Measurements from ENCODE around the gene SPOCK3.
A peak's percentile ranks its signal among the peaks of the same experiment; 100 is the strongest.

The SPOCK3 gene

DNA sequence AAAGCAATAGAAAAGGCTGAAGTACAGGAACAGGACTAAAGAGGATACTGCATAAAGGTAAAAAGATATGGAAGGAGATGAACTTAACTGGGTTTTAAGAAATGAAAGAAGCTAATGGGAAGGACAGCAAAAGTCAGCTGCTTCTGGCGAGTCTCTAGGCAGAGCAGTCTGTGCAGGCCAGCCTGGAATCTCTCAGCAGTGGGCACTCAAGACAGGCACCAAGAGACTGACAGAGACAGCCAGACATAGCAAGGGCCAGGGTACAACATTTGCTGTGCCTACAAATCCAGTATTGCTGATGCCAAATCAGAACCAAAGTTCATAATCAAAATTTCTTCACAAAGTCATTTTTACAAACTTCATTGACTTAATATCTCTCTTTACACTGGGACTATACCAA, 62.4 kb downstream of the SPOCK3 start:
- no peak for DNase-seq

- DNase-seq = no peak
These were observed 65.7 kb downstream of the SPOCK3 start for GRCh38 chr4:167168611-167169010.

DNA sequence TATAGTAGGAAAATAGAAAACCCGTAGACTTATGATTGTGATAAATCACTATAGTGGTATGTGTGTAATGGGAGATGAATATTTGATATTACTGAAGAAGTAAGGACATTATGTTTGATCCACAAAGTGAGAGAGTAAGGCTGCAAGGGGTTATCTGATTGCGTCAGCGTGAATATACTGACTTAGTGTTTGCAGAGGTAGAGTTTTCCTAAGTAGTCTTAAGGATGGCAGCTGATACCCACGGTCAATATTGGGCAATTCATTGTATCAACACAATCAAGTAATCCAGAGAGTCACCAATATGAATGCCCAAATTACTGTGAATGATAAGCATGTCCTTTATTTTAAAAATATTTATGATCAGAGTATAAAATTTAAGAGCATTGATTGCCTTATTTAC, 83.7 kb downstream of the SPOCK3 start:
- DNase-seq = no peak

GRCh38 chr4:167144605-167145004, 89.7 kb downstream of the SPOCK3 start:
- DNase-seq = no peak

GRCh38 chr4:167143018-167143417, 91.3 kb downstream of the SPOCK3 start:
- no peak for DNase-seq

DNA sequence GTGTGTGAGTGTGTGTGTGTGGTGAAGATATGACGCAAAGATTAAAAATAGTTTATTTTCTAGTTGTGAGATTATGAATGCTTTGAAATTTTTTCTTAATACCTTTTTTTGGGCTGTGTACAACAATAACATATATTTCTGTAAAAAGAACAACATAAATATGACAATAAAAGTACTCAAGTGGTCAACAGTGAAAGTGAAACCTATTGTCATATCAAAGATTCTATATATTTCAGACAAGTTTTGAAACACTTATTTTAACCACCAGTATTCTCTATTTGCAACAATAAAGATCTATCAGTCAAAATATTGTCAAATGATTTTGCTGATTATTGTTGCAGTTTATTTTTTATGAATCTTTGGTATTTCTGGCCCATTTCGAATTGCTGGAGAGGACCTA, 98.0 kb downstream of the SPOCK3 start:
- no peak for DNase-seq

DNA sequence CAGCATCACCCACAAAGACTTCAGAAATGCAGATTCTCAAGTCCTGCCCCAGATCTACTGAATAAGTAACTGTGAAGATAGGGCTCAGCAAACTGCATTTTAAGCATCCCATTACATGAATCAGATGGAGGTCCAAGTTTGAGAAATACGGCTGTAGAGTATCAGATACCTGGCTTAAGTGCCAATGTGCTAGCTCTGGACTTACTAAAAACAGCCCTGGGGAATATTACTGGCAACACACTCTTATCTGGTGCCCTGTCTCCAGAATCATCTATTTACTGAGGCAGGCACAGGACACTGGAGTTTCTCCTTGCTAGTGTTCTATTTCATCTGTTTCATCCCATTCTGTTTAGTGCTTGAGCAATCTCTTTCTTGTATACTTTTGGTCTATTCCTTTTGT, 105.1 kb downstream of the SPOCK3 start:
- DNase-seq = no peak

GRCh38 chr4:167119392-167119791, 114.9 kb downstream of the SPOCK3 start:
- DNase-seq = no peak

DNA sequence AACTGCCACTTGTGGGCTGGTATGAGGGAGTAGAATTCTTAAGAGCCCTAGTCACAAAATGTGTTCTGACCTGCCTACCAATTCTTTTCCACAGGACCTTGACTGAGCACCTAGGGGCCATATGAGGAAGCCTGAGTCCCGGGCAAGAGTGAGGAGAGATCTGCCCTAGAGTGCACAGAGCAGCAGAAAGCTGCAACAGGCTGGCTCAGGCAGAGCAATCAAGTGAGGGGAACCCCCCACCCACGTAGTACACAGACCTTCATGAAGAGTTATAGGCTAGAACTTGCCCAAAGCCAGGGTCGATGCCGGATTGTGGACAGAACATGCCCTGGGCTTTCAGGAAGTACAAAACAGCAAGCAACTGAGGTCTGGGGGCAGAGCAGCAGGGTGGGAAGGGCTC, 117.0 kb downstream of the SPOCK3 start:
- no peak for DNase-seq

GRCh38 chr4:167114416-167114971, 119.8 kb downstream of the SPOCK3 start:
- no peak for DNase-seq

GRCh38 chr4:167111622-167112021, 122.7 kb downstream of the SPOCK3 start:
- DNase-seq = no peak

DNA sequence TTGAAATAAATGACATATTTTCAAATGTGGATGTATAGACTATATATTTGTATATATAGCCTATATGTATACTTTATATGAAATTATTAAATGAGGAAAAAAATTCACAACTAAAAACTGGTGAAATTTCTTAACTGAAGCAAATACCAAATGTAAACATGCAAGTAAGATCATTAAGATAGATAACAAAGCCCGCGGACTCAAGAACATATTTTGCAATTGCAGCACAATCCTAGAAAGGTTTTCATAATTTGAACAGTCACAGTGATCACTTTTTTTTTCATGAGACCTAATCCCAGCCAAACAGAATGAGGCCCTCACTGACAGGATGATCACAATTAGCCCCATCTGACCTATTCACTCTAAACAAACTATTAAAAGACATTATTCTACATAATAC, 123.2 kb downstream of the SPOCK3 start:
- DNase-seq = no peak

- no peak for DNase-seq
These were observed 124.4 kb downstream of the SPOCK3 start for GRCh38 chr4:167109859-167110258.

DNA sequence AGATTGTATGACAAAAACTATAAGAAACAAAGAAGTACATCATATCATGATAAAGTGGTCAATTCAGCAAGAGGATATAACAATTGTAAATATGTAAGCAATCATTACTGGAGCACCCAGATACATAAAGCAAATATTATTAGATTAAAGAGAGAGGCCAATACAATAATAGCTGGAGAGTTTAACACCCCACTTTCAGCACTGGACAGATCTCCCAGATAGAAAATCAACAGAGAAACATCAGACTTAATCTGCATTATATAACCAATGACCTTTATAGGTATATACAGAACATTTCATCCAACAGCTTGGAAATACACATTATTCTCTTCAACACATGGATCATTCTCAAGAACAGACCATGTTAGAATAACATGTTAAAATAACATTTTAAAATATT, 128.4 kb downstream of the SPOCK3 start:
- no peak for DNase-seq

DNA sequence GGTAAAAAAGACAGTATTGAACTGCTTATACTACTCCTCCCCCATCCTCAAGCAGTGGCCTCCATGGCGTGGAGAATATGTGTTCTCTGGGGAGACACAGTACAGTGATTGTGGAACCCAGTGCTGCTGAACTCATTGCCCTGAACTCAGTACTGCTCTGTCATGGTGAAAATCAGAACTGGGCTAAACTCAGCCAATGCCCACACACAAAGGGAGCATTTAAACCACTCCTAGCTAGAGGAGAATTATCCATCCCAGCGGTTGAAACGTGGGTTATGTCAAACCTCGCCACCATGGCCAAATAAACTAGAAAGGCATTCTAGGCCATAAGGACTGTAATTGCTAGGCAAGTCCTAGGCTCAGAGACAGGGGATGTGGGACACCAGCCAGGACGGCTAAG, 131.8 kb downstream of the SPOCK3 start:
- DNase-seq = no peak

DNA sequence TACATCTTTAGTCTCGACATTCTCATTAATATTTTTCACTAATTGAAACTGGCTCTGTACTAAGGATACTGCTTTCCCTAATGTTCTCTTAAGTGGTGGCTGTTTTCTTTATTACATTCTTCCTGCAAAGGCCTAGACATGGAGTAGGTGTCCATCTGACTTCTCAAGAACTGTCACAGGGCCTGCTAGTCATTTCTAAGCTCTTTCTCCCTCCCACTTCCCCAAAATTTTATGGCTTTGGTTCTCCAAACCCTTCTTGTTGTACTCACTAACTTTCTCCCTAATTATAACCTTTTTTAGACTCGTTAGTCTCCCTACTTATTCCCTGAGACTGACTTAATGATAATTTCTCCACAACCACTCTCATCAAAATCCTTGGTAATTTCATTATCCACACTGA, 133.3 kb downstream of the SPOCK3 start:
- DNase-seq = no peak

DNA sequence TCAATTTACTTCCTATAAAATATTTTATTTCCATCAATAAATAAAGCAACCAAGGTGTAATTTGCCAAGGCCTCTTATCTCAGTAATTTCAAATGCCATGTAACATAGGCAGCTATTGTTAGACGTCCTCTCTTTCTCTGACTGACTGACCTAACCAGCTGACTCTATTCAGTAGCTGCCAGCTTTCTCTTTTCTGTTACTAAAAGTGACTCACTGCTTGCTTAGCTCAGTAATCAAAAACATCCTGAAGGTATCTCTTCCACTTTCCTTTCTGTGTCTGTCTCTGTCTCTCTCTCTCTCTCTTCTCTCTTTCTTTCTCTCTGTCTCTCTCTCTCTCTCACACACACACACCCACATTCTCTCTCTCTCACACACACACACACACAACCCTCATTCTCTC, 134.2 kb downstream of the SPOCK3 start:
- no peak for DNase-seq

GRCh38 chr4:167088115-167088514, 146.2 kb downstream of the SPOCK3 start:
- no peak for DNase-seq

GRCh38 chr4:167084321-167084720, 150.0 kb downstream of the SPOCK3 start:
- no peak for DNase-seq

DNA sequence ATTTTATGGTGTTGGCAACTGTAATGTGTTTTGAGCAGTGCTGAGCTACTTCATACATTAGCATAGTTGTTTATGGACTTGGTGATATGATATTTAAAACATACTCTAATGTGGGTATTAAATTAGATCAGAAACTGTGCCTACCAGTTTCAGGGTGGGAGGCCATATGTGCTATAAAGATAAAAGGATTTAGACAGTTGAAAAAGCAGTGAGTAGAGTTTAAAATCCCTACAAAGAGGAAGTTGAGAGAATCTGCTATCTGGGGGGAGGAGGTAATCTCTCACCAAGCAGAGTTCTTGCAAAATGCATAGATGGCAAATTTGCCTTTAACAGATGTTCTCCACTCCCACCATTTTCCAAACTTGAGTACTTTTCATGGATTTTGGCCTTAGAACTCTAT, 154.5 kb downstream of the SPOCK3 start:
- DNase-seq = no peak

DNA sequence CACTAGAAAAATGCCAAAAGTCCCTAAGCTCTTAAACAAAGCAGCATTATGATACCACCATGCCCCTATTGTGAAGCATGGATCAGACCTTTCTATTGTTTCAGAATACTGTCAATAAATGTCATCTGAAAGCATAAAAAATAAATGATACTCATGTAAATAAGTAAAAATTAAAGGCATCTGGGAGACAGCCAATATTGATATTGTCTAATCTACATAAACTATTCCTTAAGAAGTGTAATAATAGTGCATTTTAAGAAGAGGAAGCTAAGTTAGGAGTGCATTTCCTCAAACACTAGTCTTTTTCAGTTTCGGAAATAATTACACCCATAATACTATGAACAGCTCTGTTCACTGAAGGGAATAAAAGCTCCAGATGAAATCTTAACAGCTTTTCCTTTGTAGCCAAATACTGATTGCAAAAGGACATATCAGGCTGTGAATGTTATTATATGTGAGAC, 181.6 kb downstream of the SPOCK3 start:
- no peak for DNase-seq

DNA sequence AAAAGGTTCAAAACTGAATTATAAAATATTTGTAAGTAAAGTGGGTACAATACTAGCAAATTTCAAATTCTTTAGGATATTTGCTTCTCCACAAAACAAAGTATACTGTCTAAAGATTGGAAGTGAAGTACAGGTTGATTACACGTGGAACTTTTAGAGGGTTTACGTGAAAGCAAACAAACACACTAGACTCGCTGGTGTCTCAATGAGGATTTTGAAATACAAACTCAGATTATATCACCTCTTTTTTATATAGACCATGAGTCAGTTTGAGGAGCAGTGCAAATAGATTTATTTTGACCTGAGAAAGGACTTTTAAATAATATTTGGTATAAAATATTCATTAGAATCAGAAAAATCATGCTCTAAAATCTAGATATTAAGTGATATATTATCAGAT, 185.0 kb downstream of the SPOCK3 start:
- no peak for DNase-seq

DNA sequence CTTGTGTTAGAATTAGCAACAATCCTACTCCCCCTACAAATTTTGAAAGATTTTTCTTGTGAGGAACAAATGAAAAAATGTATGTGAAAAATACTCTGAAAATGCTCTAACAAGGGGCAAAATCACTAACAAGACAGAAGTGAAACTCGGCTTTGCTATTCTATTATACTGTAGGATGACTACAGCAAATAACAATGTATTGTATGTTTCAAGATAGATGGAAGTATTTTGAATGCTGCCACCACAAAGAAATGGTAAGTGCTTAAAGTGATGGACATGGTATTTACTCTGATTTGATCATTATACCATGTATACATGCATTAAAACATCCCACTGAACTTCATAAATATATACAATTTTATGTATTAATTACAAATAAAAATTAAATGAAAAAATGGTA, 192.8 kb downstream of the SPOCK3 start:
- DNase-seq = no peak

- no peak for DNase-seq
These were observed 198.9 kb downstream of the SPOCK3 start for GRCh38 chr4:167035390-167035789.

DNA sequence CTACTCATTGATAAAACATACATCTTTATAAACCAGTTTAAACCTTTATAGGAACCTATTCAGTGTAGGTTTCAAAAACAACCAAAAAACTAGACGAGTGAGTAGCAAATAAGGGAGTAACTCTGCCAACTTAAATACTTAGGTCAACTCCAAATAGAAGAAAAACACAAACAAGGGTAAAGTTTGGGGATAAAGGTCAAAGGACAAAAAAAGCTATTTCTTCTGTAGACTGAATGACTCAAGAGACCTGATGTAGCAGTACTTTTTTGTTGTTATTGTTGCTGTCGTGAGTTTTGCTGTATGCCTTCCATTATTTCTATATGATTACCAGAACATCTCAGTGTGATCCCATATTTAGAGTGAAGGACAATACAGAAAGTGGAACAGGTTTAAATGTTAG, 199.3 kb downstream of the SPOCK3 start:
- DNase-seq = no peak

GRCh38 chr4:167032871-167033270, 201.4 kb downstream of the SPOCK3 start:
- DNase-seq = peak; percentile 24

All from EL (cell line).